Dendritic cell treated with granulocyte-macrophage colony-stimulating factor and Interleukin-4, amounts not matched to agents 40 ng/mL and 50 ng/mL, for 4 days (primary cell): ENCODE measurements around the gene FRMD5.
"Not testable (repeated sequence)": the region's sequence is repeated elsewhere in the genome, so short reads cannot be mapped to it uniquely, and the experiment has no call there.

Experiments used
- H3K27ac Mint-ChIP-seq: one replicate; pipeline ENCODE4 v1.8.0; 2022; ENCODE audit warnings: mild to moderate bottlenecking, mixed read lengths
- H3K27me3 Mint-ChIP-seq: one replicate; pipeline ENCODE4 v1.8.0; 2022; ENCODE audit warnings: mild to moderate bottlenecking, mixed read lengths
- H3K36me3 Mint-ChIP-seq: one replicate; pipeline ENCODE4 v1.8.0; 2022; ENCODE audit warnings: low read depth, mixed read lengths
- H3K4me1 Mint-ChIP-seq: one replicate; pipeline ENCODE4 v1.8.0; 2022; ENCODE audit warnings: low read depth, mixed read lengths
- H3K4me3 Mint-ChIP-seq: one replicate; pipeline ENCODE4 v1.8.0; 2022; ENCODE audit warnings: mild to moderate bottlenecking, moderate library complexity, mixed read lengths
- H3K9me3 Mint-ChIP-seq: one replicate; pipeline ENCODE4 v1.8.0; 2022; ENCODE audit warnings: mixed read lengths
- intact Hi-C: fragments of 100-400 bp; cut with micrococcal nuclease; formaldehyde crosslinking; loops from one replicate; pipeline ENCODE4 v1.15.0; 2022

The FRMD5 gene

GRCh38 chr15:44195151-44195740, at the start of gene FRMD5:
Gene FRMD5 (minus strand): TSS chr15:44195271.
- peaks cover 65% of the 10 kb centered on the region for H3K27me3 Mint-ChIP-seq
- H3K4me3 Mint-ChIP-seq, result peak within 1 kb of the TSS; percentile 83
- H3K9me3 Mint-ChIP-seq, result no peaks in the 10 kb centered on the region
- H3K27ac Mint-ChIP-seq, result no peak within 1 kb of the TSS
- H3K36me3 Mint-ChIP-seq, result no peaks in the 10 kb centered on the region
- intact Hi-C loops, result no loop called here
- H3K4me1 Mint-ChIP-seq, result peaks cover 19% of the 10 kb centered on the region

- intact Hi-C loops, result no loop called here
- Mint-ChIP-seq H3K27ac (no peak overlapping the region), H3K9me3 (no peaks in the 10 kb centered on the region), H3K36me3 (no peaks in the 10 kb centered on the region), H3K27me3 (no peaks in the 10 kb centered on the region), H3K4me1 (no peaks in the 10 kb centered on the region), H3K4me3 (no peak overlapping the region)
Measured at GRCh38 chr15:44243829-44244228, 48.8 kb upstream of the FRMD5 start.

DNA sequence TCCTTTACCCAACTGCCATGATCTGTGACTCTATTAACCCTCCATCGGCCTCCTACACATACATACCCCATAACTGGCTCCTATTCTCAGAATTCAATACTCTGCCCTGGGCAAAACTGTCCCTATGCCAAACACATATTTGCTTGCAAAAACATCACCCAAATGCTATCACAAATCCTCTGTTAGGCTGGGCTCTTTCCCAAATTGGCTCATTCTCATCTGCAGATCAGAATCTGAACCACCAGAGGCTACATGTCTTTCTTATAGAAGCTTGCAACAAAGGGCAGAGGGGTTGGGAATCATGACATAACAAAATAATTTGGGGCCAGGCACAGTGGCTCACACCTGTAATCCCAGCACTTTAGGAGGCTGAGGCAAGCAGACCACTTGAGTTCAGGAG, 48.1 kb upstream of the FRMD5 start:
- Mint-ChIP-seq H3K4me3 (no peak overlapping the region), H3K36me3 (no peaks in the 10 kb centered on the region), H3K9me3 (no peaks in the 10 kb centered on the region), H3K27ac (no peak overlapping the region), H3K27me3 (no peaks in the 10 kb centered on the region), H3K4me1 (no peaks in the 10 kb centered on the region)
- intact Hi-C loops, result no loop called here

- Mint-ChIP-seq H3K27ac (no peak overlapping the region), H3K27me3 (peaks cover 5% of the 10 kb centered on the region), H3K4me1 (no peaks in the 10 kb centered on the region), H3K4me3 (no peak overlapping the region), H3K9me3 (no peaks in the 10 kb centered on the region), H3K36me3 (no peaks in the 10 kb centered on the region)
- intact Hi-C loops, result no loop called here
Measured at GRCh38 chr15:44231842-44232241, 36.8 kb upstream of the FRMD5 start.

DNA sequence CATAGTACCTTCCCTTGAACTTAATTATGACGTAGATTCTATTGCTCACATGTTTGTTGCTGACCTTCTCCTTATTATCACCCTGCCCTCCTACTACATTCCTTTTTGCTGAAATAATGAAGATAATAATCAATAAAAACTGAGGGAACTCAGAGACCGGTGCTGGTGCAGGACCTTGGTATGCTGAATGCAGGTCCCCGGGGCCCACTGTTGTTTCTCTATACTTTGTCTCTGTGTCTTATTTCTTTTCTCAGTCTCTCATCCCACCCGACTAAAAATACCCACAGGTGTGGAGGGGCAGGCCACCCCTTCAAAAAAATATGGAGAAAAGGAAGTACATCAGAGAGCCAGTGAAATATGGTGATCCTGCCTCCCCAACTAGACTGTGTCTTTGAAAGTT, 34.2 kb upstream of the FRMD5 start:
- H3K36me3 Mint-ChIP-seq, intact Hi-C loops, H3K27me3 Mint-ChIP-seq, H3K4me1 Mint-ChIP-seq, H3K27ac Mint-ChIP-seq, H3K9me3 Mint-ChIP-seq, H3K4me3 Mint-ChIP-seq: not testable (repeated sequence)

- Mint-ChIP-seq H3K4me1 (peaks cover 7% of the 10 kb centered on the region), H3K27me3 (peaks cover 3% of the 10 kb centered on the region), H3K9me3 (no peaks in the 10 kb centered on the region), H3K36me3 (no peaks in the 10 kb centered on the region), H3K4me3 (no peak overlapping the region), H3K27ac (no peak overlapping the region)
- intact Hi-C loops, result no loop called here
Measured at GRCh38 chr15:44227584-44227983, 32.5 kb upstream of the FRMD5 start.

GRCh38 chr15:44227001-44227400, 31.9 kb upstream of the FRMD5 start:
- H3K27me3 Mint-ChIP-seq, H3K27ac Mint-ChIP-seq, H3K9me3 Mint-ChIP-seq, H3K4me3 Mint-ChIP-seq, intact Hi-C loops, H3K4me1 Mint-ChIP-seq, H3K36me3 Mint-ChIP-seq: not testable (repeated sequence)

- Mint-ChIP-seq H3K4me1 (peaks cover 7% of the 10 kb centered on the region), H3K27ac (no peak overlapping the region), H3K4me3 (no peak overlapping the region), H3K36me3 (no peaks in the 10 kb centered on the region), H3K27me3 (peaks cover 7% of the 10 kb centered on the region), H3K9me3 (no peaks in the 10 kb centered on the region)
- intact Hi-C loops, result no loop called here
Measured at GRCh38 chr15:44222478-44222877, 27.4 kb upstream of the FRMD5 start.

- peaks cover 13% of the 10 kb centered on the region for H3K27me3 Mint-ChIP-seq
- no peaks in the 10 kb centered on the region for H3K9me3 Mint-ChIP-seq
- no peaks in the 10 kb centered on the region for H3K36me3 Mint-ChIP-seq
- H3K4me3 Mint-ChIP-seq, result no peak overlapping the region
- no peak overlapping the region for H3K27ac Mint-ChIP-seq
- intact Hi-C loops, result loop anchor here (10.0 kb wide), 1 partner anchor 314 kb away; no protein-coding TSS in a partner anchor
- peaks cover 3% of the 10 kb centered on the region for H3K4me1 Mint-ChIP-seq
Measured at GRCh38 chr15:44219073-44219472, 24.0 kb upstream of the FRMD5 start.

DNA sequence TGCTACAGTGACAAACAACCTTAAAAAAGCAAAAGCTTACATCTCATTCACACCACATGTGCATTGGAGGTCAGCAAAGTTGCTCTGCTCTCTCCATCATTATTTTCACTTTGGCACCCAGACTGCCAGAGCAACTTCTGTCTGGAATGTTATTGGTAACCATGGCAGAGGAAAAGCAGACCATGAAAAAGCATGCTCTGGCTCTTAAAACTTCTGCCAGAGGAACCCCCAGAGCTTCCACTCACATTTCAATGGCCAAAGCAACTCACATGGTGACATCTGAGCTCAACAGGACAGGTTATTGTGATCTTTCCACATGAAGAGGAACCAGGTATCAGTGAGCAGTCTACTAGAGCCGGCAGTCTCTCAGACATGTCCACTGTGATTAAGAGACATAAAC, 21.9 kb upstream of the FRMD5 start:
- peaks cover 12% of the 10 kb centered on the region for H3K27me3 Mint-ChIP-seq
- no peak overlapping the region for H3K4me3 Mint-ChIP-seq
- no peaks in the 10 kb centered on the region for H3K4me1 Mint-ChIP-seq
- H3K36me3 Mint-ChIP-seq, result no peaks in the 10 kb centered on the region
- no peaks in the 10 kb centered on the region for H3K9me3 Mint-ChIP-seq
- no peak overlapping the region for H3K27ac Mint-ChIP-seq
- intact Hi-C loops, result loop anchor here (10.0 kb wide), 1 partner anchor 312 kb away; no protein-coding TSS in a partner anchor

DNA sequence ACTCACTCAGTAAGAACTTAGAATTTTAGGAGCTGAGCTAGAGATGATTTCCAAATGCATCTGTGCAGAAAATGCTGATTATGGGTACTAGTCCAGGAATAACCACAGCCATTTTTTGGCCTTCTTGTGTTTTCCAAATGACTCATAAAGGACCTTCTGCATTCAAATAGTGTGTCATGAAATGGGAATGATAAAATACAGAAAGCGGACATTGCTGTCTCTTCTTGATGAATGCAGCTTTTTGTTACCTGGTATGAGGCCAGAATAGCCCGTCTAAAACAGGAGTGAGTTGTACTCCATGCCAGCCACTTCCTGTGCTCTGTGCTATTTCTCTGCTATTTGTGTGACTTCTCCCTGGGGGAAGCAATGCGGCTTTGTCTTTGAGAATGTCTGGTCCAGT, 20.5 kb upstream of the FRMD5 start:
- H3K9me3 Mint-ChIP-seq, result no peaks in the 10 kb centered on the region
- H3K27me3 Mint-ChIP-seq, result peaks cover 12% of the 10 kb centered on the region
- no peaks in the 10 kb centered on the region for H3K4me1 Mint-ChIP-seq
- H3K36me3 Mint-ChIP-seq, result no peaks in the 10 kb centered on the region
- H3K4me3 Mint-ChIP-seq, result no peak overlapping the region
- H3K27ac Mint-ChIP-seq, result no peak overlapping the region
- intact Hi-C loops, result loop anchor here (10.0 kb wide), 1 partner anchor 311 kb away; no protein-coding TSS in a partner anchor

DNA sequence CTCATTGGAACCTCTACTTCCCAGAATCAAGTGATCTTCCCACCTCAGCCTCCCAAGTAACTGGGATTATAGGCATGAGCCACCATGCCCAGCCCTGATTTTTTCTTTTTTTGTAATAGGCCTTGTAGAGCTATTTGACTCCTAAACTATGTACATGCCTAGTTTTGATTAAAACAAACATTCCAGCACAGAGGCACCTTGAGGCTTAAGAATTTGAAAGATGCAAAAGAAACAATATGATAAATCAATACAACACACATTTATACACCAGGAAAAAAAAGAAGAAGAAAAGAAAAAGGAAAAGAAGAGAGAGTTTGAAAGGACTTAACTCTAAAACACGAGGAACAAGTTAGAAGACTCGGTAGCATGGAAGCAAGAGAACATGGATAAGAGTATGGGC, 13.9 kb upstream of the FRMD5 start:
- Mint-ChIP-seq H3K4me3 (no peak overlapping the region), H3K4me1 (no peaks in the 10 kb centered on the region), H3K36me3 (no peaks in the 10 kb centered on the region), H3K9me3 (no peaks in the 10 kb centered on the region), H3K27me3 (peaks cover 14% of the 10 kb centered on the region), H3K27ac (no peak overlapping the region)
- intact Hi-C loops, result no loop called here

GRCh38 chr15:44207643-44208042, 12.6 kb upstream of the FRMD5 start:
- Mint-ChIP-seq H3K36me3 (no peaks in the 10 kb centered on the region), H3K4me3 (no peak overlapping the region), H3K4me1 (no peaks in the 10 kb centered on the region), H3K27me3 (peaks cover 19% of the 10 kb centered on the region), H3K9me3 (no peaks in the 10 kb centered on the region), H3K27ac (no peak overlapping the region)
- intact Hi-C loops, result no loop called here

DNA sequence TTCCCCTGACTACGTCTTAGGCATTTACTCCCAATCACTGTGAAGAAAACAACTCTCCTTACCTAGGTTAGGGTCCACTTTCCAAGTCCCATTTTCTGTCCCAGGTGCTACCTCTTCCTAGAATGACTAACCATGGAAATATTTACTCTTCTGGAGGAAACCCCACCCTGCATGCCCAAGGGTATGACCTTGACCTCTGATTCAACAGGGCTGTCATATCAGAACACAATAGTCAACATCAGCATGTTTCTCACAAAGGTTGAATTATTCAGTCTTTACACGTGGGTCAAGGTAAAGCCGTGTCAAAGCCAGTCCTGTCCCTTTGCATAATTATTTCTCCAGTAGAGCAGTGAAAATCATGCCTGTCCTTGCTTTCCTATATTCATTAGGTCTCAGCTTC, 4.3 kb upstream of the FRMD5 start:
- Mint-ChIP-seq H3K9me3 (no peaks in the 10 kb centered on the region), H3K4me1 (peaks cover 10% of the 10 kb centered on the region), H3K4me3 (no peak overlapping the region), H3K36me3 (no peaks in the 10 kb centered on the region), H3K27me3 (peaks cover 64% of the 10 kb centered on the region), H3K27ac (no peak overlapping the region)
- intact Hi-C loops, result no loop called here
